ENCODE data around the gene ACTG1. TPM values are rescaled to one million over a fixed set of nuclear protein-coding genes. Genes with fewer than 3 reads are reported as not detected.
A peak's percentile ranks its signal among the peaks of the same experiment; 100 is the strongest.

The ACTG1 gene
- total RNA-seq, 2 donors from 2014 or later: 4,461 to 5,616 TPM

DNA sequence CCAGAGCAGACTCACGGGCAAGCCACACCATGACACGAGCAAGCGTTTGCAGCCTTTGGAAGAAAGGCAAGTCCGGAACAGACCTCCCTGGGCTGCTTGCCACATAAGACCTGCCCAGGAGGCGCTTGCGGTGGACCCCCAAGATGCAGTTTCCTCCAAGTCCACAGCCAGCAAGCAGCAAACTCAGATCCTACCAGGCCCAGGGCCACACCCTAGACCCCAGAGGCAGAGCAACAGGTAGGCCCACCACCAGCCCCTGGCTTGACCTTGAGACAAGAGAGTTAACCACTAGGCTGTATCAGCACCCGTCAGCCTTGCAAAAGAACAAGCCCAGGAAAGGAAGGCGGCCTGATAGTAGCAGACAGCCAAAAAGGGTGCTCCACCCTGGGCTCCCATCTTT, 37.2 kb upstream of the ACTG1 start:
- H3K9ac ChIP-seq (ENCODE audit: extremely low read depth, low read length, poor library complexity, severe bottlenecking): no peak overlapping the region
- no peaks in the 10 kb centered on the region for H3K9me3 Mint-ChIP-seq
- peaks cover 25% of the 10 kb centered on the region for H3K36me3 ChIP-seq (ENCODE audit: control insufficient read depth, insufficient read depth, low read length)
- 94 to 95% methylated on average over 6 to 8 of the region's 8 CpGs for WGBS, 2 experiments (ENCODE audit: insufficient coverage in 1 of 2, insufficient read length in 1 of 2)
- peaks cover 3% of the 10 kb centered on the region for H3K4me1 ChIP-seq (ENCODE audit: control insufficient read depth, insufficient read depth, low read length)
- no peak overlapping the region for H3K27ac ChIP-seq (ENCODE audit: low read depth, low read length)
- H3K27me3 ChIP-seq (ENCODE audit: control insufficient read depth, insufficient read depth, low read length, poor library complexity, severe bottlenecking): no peaks in the 10 kb centered on the region
- H3K4me3 Mint-ChIP-seq: peak overlapping the region; percentile 79
- peaks cover 36% of the 10 kb centered on the region for H3K36me3 Mint-ChIP-seq (ENCODE audit: low read depth)
- H3K27me3 Mint-ChIP-seq (ENCODE audit: insufficient read depth): no peaks in the 10 kb centered on the region
- H3K9me3 ChIP-seq (ENCODE audit: control insufficient read depth, low read length): no peaks in the 10 kb centered on the region
- TF ChIP-seq, protein P1, sequence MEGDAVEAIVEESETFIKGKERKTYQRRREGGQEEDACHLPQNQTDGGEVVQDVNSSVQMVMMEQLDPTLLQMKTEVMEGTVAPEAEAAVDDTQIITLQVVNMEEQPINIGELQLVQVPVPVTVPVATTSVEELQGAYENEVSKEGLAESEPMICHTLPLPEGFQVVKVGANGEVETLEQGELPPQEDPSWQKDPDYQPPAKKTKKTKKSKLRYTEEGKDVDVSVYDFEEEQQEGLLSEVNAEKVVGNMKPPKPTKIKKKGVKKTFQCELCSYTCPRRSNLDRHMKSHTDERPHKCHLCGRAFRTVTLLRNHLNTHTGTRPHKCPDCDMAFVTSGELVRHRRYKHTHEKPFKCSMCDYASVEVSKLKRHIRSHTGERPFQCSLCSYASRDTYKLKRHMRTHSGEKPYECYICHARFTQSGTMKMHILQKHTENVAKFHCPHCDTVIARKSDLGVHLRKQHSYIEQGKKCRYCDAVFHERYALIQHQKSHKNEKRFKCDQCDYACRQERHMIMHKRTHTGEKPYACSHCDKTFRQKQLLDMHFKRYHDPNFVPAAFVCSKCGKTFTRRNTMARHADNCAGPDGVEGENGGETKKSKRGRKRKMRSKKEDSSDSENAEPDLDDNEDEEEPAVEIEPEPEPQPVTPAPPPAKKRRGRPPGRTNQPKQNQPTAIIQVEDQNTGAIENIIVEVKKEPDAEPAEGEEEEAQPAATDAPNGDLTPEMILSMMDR (conservative IDR thresholded peaks at IDR 0.05): no peak
- peaks cover 10% of the 10 kb centered on the region for H3K4me1 Mint-ChIP-seq
- H3K27ac Mint-ChIP-seq: no peak overlapping the region
- DNase-seq: no peak
- H3K4me3 ChIP-seq (ENCODE audit: low read length): no peak overlapping the region

DNA sequence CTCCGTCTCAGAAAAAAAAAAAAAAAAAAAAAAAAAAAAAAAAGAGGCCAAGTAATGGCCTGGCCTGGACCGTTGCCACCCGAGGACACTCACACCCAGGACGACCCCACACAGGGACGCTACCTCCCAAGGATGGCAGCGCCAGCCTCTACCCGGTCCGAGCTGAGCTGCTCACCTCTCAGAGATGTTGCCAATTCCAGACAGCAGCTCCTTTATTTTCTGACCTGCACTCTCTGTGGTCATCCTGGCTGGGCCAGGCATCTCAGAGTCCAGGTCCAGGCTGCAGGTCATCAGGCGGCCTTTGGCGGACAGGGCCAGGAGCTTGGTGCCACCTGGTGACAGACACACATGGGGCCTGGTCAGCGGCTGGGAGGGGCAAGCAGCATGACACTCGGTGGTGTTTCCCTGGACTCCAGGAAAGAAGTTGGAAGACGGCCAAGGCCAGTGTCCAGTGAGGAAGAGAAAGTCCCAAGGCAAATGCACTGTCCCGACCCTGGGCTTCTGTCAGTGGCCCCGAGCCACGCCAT, 36.5 kb upstream of the ACTG1 start:
- Histone ChIP-seq H3K27ac (ENCODE audit: low read depth, low read length) (no peak overlapping the region), H3K27me3 (ENCODE audit: control insufficient read depth, insufficient read depth, low read length, poor library complexity, severe bottlenecking) (no peaks in the 10 kb centered on the region), H3K4me1 (ENCODE audit: control insufficient read depth, insufficient read depth, low read length) (peaks cover 3% of the 10 kb centered on the region), H3K4me3 (ENCODE audit: low read length) (no peak overlapping the region), H3K9ac (ENCODE audit: extremely low read depth, low read length, poor library complexity, severe bottlenecking) (no peak overlapping the region), H3K9me3 (ENCODE audit: control insufficient read depth, low read length) (no peaks in the 10 kb centered on the region), H3K36me3 (ENCODE audit: control insufficient read depth, insufficient read depth, low read length) (peaks cover 31% of the 10 kb centered on the region)
- peaks cover 10% of the 10 kb centered on the region for H3K4me1 Mint-ChIP-seq
- DNase-seq: no peak
- TF ChIP-seq, protein P1 (conservative IDR thresholded peaks at IDR 0.05): no peak
- H3K9me3 Mint-ChIP-seq: no peaks in the 10 kb centered on the region
- WGBS, 2 experiments (ENCODE audit: insufficient coverage in 1 of 2, insufficient read length in 1 of 2): 95 to 97% methylated on average over 14 to 15 of the region's 16 CpGs
- H3K27ac Mint-ChIP-seq: no peak overlapping the region
- H3K36me3 Mint-ChIP-seq (ENCODE audit: low read depth): peaks cover 36% of the 10 kb centered on the region
- no peaks in the 10 kb centered on the region for H3K27me3 Mint-ChIP-seq (ENCODE audit: insufficient read depth)
- no peak overlapping the region for H3K4me3 Mint-ChIP-seq

DNA sequence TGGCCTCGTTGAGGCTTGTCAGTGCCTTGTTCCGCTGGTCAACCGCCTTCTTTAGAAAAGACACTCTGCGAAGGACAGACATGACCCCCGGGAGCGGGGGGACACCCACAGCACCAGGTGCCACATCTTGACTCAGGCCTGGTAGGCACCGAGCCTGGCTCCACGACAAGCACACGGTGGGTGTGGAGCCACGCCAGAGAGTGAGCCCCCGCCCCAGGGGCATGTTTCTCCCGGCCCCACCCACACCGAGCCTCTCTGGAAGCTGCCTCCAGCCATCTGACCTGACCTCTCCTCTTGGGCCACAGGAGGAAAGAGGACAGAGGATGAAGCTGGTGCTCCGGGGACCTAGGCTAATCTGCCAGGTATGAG, 35.0 kb upstream of the ACTG1 start:
- Histone ChIP-seq H3K9me3 (ENCODE audit: control insufficient read depth, low read length) (no peaks in the 10 kb centered on the region), H3K27me3 (ENCODE audit: control insufficient read depth, insufficient read depth, low read length, poor library complexity, severe bottlenecking) (no peaks in the 10 kb centered on the region), H3K9ac (ENCODE audit: extremely low read depth, low read length, poor library complexity, severe bottlenecking) (no peak overlapping the region), H3K27ac (ENCODE audit: low read depth, low read length) (no peak overlapping the region), H3K36me3 (ENCODE audit: control insufficient read depth, insufficient read depth, low read length) (peaks cover 32% of the 10 kb centered on the region), H3K4me3 (ENCODE audit: low read length) (no peak overlapping the region), H3K4me1 (ENCODE audit: control insufficient read depth, insufficient read depth, low read length) (no peaks in the 10 kb centered on the region)
- TF ChIP-seq, protein P1 (conservative IDR thresholded peaks at IDR 0.05): no peak
- H3K4me3 Mint-ChIP-seq: no peak overlapping the region
- H3K36me3 Mint-ChIP-seq (ENCODE audit: low read depth): peaks cover 40% of the 10 kb centered on the region
- WGBS, 2 experiments (ENCODE audit: insufficient coverage in 1 of 2, insufficient read length in 1 of 2): 85 to 87% methylated on average over 10 to 14 of the region's 14 CpGs
- DNase-seq: no peak
- H3K9me3 Mint-ChIP-seq: no peaks in the 10 kb centered on the region
- no peak overlapping the region for H3K27ac Mint-ChIP-seq
- H3K27me3 Mint-ChIP-seq (ENCODE audit: insufficient read depth): no peaks in the 10 kb centered on the region
- H3K4me1 Mint-ChIP-seq: peaks cover 5% of the 10 kb centered on the region
